HG03064 (cell line): ENCODE results near the gene GALNT9.
"Not testable (repeated sequence)": the region's sequence is repeated elsewhere in the genome, so short reads cannot be mapped to it uniquely, and the experiment has no call there.

Experiments
- ATAC-seq: cut with Tn5 transposase; IDR thresholded peaks from one replicate; pipeline ENCODE4 v1.9.1; 2021; ENCODE audit warnings: low read depth; ENCODE audit not compliant: unreplicated experiment

The GALNT9 gene

DNA sequence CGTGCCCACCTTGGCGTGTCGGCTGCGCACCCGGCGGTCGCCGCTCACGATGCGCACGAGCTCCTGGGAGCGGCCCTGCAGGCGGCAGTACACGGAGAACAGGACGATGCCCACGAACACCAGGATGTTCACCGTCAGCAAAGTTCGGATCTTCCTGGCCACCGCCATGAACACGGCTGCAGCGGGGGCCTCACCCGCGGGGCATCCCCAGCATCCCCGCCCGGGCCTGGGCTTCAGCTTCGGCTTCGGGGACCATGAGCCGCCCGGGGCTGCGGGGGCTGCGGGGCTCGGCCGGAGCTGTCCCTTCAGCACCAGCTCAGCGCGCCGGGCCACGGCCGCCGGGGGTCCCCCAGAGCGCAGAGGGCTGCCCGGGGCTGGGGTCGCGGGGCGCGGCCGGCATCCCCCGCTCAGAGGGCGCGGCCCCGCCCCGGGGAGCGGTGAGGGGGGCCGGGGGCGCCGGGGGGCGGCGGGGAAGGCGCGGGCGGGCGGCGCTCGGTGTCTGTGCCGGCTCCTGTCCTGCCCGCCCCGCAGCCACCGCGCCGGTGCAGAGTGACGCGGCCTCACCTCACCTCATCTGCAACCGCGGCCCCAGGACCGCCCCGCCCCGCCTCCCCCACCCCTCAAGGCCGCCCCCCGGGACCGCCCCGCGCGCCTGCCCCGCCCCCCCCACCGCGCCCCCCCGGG, at the start of gene GALNT9:
Gene GALNT9, minus strand, starts transcription at position 554 of the 684 bp plus-strand sequence. Its CDS starts 386 bp downstream, at position 168.
- ATAC-seq: no peak

DNA sequence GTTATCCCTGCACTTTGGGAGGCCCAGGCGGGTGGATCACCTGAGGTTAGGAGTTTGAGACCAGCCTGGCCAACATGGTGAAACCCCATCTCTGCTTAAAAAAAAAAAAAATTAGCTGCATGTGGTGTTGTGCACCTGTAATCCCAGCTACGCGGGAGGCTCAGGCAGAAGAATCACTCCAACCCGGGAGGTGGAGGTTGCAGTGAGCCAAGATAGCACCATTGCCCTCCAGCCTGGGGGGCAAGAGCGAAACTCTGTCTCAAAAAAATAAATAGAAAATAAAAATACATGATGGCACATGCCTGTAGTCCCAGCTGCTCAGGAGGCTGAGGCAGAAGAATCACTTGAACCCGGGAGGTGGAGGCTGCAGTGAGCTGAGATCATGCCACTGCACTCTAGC, 49.7 kb upstream of the GALNT9 start:
- not testable (repeated sequence) for ATAC-seq

DNA sequence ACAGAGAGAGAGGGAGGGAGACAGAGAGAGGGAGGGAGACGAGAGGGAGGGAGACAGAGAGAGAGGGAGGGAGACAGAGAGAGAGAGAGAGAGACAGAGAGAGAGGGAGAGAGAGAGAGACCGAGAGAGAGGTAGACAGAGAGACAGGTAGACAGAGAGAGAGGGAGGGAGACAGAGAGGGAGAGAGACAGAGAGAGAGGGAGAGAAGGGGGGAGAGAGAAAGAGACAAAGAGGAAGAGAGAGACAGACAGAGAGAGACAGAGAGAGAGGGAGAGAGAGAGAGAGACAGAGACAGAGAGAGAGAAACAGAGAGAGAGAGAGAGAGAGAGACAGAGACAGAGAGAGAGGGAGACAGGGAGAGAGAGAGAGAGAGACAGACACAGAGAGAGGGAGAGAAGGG, 47.8 kb upstream of the GALNT9 start:
- ATAC-seq: no peak

DNA sequence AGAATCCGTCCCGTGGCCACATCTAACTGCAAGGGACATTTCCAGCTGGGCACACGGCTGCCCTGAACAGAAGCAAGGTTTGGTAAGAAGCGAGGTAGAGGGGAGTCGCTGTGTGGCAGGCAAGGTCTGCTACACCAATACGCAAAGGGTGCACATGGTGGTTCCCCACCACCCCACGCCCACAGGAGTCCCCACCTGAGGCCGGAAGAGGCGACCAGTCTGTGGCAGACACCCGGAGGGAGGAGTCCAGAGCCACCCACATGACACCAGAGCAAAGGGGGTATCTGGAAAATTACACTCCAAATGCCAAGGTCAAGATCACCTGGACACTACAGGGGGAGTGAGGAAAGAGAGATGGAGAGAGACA, 47.1 kb upstream of the GALNT9 start:
- ATAC-seq: no peak

DNA sequence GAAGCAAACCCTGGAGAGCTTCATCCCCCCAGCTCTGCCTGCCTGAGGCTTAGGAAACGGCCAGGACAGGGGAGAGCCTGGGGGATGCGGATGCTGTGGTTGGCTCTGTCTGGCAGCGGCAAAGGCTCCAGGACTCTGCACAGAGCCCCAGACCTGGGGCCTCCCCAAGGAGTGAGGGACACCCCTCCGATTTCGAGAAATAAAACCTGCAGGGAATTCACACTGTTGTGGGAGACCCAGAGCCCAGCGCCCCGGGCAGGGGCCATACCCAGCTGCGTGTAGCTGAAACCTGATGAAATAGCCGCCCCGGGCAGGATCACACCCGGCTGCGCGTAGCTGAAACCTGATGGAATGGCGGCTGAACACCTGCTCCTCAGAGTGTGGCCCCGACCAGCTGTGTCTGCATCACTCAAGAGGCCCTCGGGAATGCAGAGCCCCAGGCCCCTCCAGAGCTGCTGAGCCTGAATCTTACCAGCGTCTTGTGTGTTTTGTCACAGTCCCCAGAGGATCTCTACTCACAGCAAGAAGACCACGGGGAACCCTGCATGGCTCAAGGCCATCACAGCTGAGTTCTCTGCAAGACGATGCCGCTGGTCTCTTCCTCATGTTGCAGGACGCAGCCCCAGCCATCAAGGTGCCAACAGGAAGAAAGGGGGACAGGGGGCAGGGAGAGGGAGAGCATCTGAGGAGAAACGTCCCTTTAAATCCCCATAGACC, 46.5 kb upstream of the GALNT9 start:
- ATAC-seq: no peak

GRCh38 chr12:132374612-132375445, 45.4 kb upstream of the GALNT9 start:
- ATAC-seq: no peak

DNA sequence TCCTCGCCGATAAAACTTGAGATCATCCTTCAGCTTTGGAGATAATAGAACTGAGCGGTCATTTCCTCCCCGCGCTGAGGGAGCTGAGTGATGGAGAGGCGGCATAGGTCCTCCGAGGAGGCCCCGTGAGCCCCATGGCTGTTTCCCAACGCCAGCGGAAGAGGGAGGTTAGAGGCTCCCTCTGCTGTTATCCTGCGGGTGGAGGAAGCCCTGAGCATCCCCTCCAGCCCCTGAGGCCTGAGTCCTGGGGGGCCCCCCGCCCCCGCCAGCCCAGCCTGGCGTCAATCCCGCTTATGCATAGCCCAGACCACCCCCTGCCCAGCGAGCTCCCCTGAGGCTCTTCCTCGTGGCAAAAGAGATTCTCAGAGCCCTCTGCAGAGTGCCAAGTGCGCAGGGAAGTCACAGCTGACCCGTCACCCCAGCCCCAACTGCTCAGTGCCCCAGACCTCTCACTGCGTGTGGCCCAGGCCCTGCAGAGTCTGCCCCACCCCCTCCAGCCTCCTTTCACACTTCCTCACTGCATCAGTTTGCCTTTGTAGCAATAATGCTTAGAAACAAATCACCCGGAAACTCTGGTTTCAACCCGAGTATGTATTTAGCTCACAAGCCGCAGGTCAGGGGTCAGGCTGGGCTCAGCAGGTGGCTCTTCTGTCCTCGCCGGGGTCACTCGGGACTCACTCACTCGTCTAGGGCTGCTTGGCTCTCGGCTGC, 44.7 kb upstream of the GALNT9 start:
- ATAC-seq: no peak

GRCh38 chr12:132367852-132368251, 38.5 kb upstream of the GALNT9 start:
- no peak for ATAC-seq

- ATAC-seq: no peak
Measured at GRCh38 chr12:132367071-132367851, 37.9 kb upstream of the GALNT9 start.

GRCh38 chr12:132366341-132366861, 37.0 kb upstream of the GALNT9 start:
- ATAC-seq: no peak

- no peak for ATAC-seq
Measured at GRCh38 chr12:132365226-132365625, 35.8 kb upstream of the GALNT9 start.

- no peak for ATAC-seq
Measured at GRCh38 chr12:132364348-132364902, 35.0 kb upstream of the GALNT9 start.

DNA sequence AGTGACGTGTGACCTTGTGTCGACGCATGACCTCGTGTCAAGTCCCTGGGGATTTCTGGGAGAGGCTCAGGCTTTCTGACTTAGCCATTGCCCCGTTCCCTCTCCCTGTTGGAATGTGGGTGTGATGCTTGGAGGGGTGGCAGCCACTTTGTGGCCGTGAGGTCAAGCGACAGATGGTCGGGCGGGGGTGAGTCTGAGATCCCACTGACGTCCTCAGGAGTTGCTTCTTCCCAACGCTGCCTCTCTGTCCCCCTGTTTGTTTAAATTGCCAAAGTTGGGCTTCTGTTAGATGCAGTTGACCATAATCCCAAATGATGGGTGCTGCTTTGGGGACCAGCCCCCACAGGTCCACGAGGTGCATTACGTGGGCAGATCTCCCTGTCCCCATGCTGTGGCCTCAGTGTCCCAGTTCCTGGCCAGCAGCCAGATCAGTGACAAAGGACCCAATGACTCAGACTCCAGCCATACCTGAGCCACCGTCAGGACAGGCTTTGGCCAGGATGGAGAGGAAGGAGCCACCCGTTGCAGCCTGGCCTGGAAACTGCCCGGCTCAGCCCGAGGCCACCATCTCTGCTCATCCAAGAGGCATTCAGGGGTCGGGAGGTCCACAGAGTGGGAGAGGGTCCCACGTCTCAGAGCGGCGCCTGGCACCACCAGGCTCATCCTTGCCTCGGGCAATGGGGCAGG, 34.4 kb upstream of the GALNT9 start:
- no peak for ATAC-seq

- no peak for ATAC-seq
Measured at GRCh38 chr12:132362996-132363660, 33.7 kb upstream of the GALNT9 start.

DNA sequence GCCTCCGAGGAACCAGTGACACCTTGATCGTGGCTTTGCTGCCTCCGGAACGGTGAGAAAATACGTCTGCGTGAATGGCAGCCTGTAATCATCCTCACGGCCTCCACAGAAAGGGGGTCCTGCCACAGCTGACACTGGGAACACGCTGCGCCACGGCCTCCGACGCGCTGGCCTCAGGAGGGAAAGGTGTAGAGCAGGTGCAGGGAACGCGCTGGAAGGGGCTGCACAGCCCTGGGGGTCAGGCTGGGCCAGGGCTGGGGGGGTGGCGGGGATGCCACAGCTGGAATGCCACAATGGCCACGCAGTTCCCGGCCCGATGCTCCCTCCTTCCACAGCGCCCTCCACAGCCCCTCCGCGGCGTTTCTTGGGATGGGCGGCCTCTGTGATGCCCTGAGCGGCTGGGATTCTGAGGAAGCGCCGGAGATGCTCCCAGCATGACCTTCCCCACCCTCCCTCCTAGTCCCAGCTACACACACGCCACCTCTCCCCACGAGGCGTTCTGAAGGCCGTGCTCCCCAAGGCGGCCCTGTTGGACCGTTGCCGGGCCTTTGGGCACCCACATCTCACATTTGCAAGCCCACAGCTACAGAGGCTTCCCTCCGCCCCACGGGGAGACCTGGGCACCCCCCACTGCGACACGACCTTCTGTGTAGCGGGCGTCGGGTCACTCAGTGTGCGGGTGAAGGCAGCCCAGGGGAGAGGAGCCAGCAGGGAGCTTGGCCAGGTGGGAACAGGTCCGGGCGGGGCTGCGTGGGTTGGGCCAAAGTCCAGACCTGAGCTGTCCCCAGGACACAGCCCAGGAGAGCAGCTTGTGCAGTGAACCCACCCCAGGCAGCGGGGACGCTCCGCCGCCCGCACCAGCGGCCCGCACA, 31.8 kb upstream of the GALNT9 start:
- no peak for ATAC-seq

- no peak for ATAC-seq
Measured at GRCh38 chr12:132360410-132360809, 31.0 kb upstream of the GALNT9 start.

GRCh38 chr12:132359971-132360370, 30.6 kb upstream of the GALNT9 start:
- no peak for ATAC-seq
